Mesenteric fat pad (tissue), 1 donor: ENCODE data around the gene FBXO10. TPM values are rescaled to one million over a fixed set of nuclear protein-coding genes. Genes with fewer than 3 reads are reported as not detected.

Experiments
- DNase-seq: peaks from one replicate; pipeline ENCODE4 v3.0.0-alpha.2; 2020; ENCODE audit warnings: low spot score
- total RNA-seq: library from RNA; stranded (reverse); fragmentation: NEBNext Ultra II Directional; extraction: Animal tissue kit (Norgen Biotek cat#: 25700); gene quantifications from one replicate; pipeline ENCODE4 v1.2.1, GENCODE V29; 2021
- donor health status: DM: yes; HTN: yes; CAD: no.

Gene FBXO10
- total RNA-seq, 1 donor from 2014 or later: 10.6 TPM

- DNase-seq: no peak
Observed at GRCh38 chr9:37554318-37554717, 21.9 kb downstream of the FBXO10 start.

GRCh38 chr9:37551888-37552287 lies 24.3 kb downstream of the FBXO10 start:
- no peak for DNase-seq

GRCh38 chr9:37551468-37551867 lies 24.7 kb downstream of the FBXO10 start:
- DNase-seq: no peak

GRCh38 chr9:37550781-37551180 lies 25.4 kb downstream of the FBXO10 start:
- DNase-seq: no peak

- no peak for DNase-seq
Observed at GRCh38 chr9:37549527-37549926, 26.7 kb downstream of the FBXO10 start.

- no peak for DNase-seq
Observed at GRCh38 chr9:37547328-37547878, 28.8 kb downstream of the FBXO10 start.

GRCh38 chr9:37543468-37543867 lies 32.7 kb downstream of the FBXO10 start:
- DNase-seq: no peak

- DNase-seq: peak; percentile 9
Observed at GRCh38 chr9:37542895-37543294, 33.3 kb downstream of the FBXO10 start.

- DNase-seq: no peak
Observed at GRCh38 chr9:37542488-37542887, 33.7 kb downstream of the FBXO10 start.

GRCh38 chr9:37541465-37541864 lies 34.7 kb downstream of the FBXO10 start:
- DNase-seq: no peak

- peak; percentile 43 for DNase-seq
Observed at GRCh38 chr9:37540634-37541033, 35.5 kb downstream of the FBXO10 start.

GRCh38 chr9:37539634-37540033 lies 36.5 kb downstream of the FBXO10 start:
- DNase-seq: no peak

GRCh38 chr9:37538099-37538498 lies 38.1 kb downstream of the FBXO10 start:
- DNase-seq: peak; percentile 69

- DNase-seq: no peak
Observed at GRCh38 chr9:37534901-37535300, 41.3 kb downstream of the FBXO10 start.

GRCh38 chr9:37534412-37534811 lies 41.8 kb downstream of the FBXO10 start:
- peak; percentile 57 for DNase-seq

GRCh38 chr9:37531699-37532098 lies 44.5 kb downstream of the FBXO10 start:
- no peak for DNase-seq

GRCh38 chr9:37528652-37529471 lies 47.3 kb downstream of the FBXO10 start:
- DNase-seq: no peak

GRCh38 chr9:37523916-37524315 lies 52.3 kb downstream of the FBXO10 start:
- DNase-seq: no peak

- no peak for DNase-seq
Observed at GRCh38 chr9:37522971-37523370, 53.2 kb downstream of the FBXO10 start.

GRCh38 chr9:37521111-37521510 lies 55.1 kb downstream of the FBXO10 start:
- DNase-seq: no peak

GRCh38 chr9:37520641-37521040 lies 55.5 kb downstream of the FBXO10 start:
- no peak for DNase-seq

GRCh38 chr9:37517923-37518322 lies 58.3 kb downstream of the FBXO10 start:
- DNase-seq: no peak
